ENCODE data around the gene SHC2. TPM values are rescaled to one million over a fixed set of nuclear protein-coding genes. Genes with fewer than 3 reads are reported as not detected.
"Not testable (repeated sequence)": the region's sequence is repeated elsewhere in the genome, so short reads cannot be mapped to it uniquely, and the experiment has no call there.

Gene SHC2
- total RNA-seq, 1 donor from 2014 or later, result 29.7 TPM

- no peaks in the 10 kb centered on the region for H4K20me1 ChIP-seq (ENCODE audit: insufficient read depth, low read length)
- H3K36me3 ChIP-seq (ENCODE audit: insufficient read depth, low read length), result no peaks in the 10 kb centered on the region
- peaks cover 3% of the 10 kb centered on the region for H3K27me3 Mint-ChIP-seq (ENCODE audit: low read depth, unreplicated experiment)
- no peak for FAIRE-seq
- no peak overlapping the region for H2AFZ ChIP-seq (ENCODE audit: low read depth, low read length)
- H3K4me1 ChIP-seq (ENCODE audit: insufficient read depth, low read length), result peaks cover 14% of the 10 kb centered on the region
- H3K27me3 ChIP-seq (ENCODE audit: insufficient read depth, low read length), result no peaks in the 10 kb centered on the region
- no peak overlapping the region for H3K4me3 Mint-ChIP-seq (ENCODE audit: unreplicated experiment)
- H3K36me3 Mint-ChIP-seq (ENCODE audit: low read depth, unreplicated experiment), result peaks cover 4% of the 10 kb centered on the region
- peaks cover 12% of the 10 kb centered on the region for H3K9me3 ChIP-seq (ENCODE audit: insufficient read depth, low read depth, low read length)
- no peak for TF ChIP-seq EZH2 (IDR thresholded peaks at IDR 0.05; ENCODE audit: insufficient read depth, low read length)
- TF ChIP-seq, protein P1, sequence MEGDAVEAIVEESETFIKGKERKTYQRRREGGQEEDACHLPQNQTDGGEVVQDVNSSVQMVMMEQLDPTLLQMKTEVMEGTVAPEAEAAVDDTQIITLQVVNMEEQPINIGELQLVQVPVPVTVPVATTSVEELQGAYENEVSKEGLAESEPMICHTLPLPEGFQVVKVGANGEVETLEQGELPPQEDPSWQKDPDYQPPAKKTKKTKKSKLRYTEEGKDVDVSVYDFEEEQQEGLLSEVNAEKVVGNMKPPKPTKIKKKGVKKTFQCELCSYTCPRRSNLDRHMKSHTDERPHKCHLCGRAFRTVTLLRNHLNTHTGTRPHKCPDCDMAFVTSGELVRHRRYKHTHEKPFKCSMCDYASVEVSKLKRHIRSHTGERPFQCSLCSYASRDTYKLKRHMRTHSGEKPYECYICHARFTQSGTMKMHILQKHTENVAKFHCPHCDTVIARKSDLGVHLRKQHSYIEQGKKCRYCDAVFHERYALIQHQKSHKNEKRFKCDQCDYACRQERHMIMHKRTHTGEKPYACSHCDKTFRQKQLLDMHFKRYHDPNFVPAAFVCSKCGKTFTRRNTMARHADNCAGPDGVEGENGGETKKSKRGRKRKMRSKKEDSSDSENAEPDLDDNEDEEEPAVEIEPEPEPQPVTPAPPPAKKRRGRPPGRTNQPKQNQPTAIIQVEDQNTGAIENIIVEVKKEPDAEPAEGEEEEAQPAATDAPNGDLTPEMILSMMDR (IDR thresholded peaks at IDR 0.05; ENCODE audit: insufficient read depth, low read depth, low read length), result no peak
- peaks cover 9% of the 10 kb centered on the region for H3K4me1 Mint-ChIP-seq (ENCODE audit: low read depth, unreplicated experiment)
- DNase-seq (ENCODE audit: low read depth), result no peak
- no peaks in the 10 kb centered on the region for H3K79me2 ChIP-seq (ENCODE audit: insufficient read depth, low read length)
- peaks cover 2% of the 10 kb centered on the region for H3K9me3 Mint-ChIP-seq (ENCODE audit: unreplicated experiment)
- H3K27ac ChIP-seq (ENCODE audit: low read depth, low read length), result no peak overlapping the region
- H3K9ac ChIP-seq (ENCODE audit: low read length), result no peak overlapping the region
- no peak overlapping the region for H3K27ac Mint-ChIP-seq (ENCODE audit: unreplicated experiment)
- no peak overlapping the region for H3K4me3 ChIP-seq (ENCODE audit: insufficient read depth, low read depth, low read length)
- H3K4me2 ChIP-seq (ENCODE audit: low read length), result no peak overlapping the region
Observed at GRCh38 chr19:483332-484072, 22.7 kb upstream of the SHC2 start.

DNA sequence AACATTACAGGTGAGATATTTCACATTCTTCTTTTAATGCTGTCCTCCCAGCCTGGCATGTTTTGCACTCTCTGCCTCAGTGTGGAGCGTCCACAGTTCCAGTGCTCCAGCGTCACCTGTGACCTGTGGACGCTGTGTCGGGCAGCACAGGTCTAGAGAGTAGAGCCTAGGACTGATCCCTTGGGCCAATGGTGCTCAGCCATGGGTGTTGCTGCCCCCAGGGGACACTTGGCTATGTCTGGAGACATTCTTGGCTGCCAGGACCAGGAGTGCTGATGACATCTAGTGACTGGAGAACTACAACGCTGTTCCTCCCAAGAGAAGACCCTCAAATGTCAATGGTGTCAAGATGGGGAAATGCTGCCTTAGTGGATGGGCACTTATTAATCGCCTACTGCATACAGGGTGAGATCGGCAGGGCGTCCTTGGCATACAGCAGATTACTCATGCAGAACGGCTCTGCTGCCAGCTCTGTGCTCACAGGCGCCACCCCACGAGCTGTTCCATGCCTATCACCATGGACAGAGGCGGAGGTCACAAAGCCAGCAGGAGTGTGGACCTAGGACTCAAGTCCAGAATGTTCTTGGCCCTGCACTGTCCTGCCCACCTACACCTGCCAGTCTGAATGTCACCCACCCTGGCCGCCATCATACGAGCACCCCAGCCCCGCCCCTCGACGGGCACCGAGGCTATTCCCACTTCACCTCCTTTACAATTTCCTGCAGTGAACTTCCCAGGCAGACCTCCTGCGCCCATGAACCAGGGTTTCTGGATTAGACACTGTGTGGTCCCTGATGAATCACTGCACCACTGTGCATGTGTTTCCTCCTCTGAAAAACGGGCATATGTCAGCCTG is 21.6 kb upstream of the SHC2 start:
- Histone ChIP-seq H3K79me2 (ENCODE audit: insufficient read depth, low read length) (no peaks in the 10 kb centered on the region), H4K20me1 (ENCODE audit: insufficient read depth, low read length) (no peaks in the 10 kb centered on the region), H3K4me3 (ENCODE audit: insufficient read depth, low read depth, low read length) (no peak overlapping the region), H3K9me3 (ENCODE audit: insufficient read depth, low read depth, low read length) (peaks cover 12% of the 10 kb centered on the region), H3K4me1 (ENCODE audit: insufficient read depth, low read length) (peaks cover 14% of the 10 kb centered on the region), H3K4me2 (ENCODE audit: low read length) (no peak overlapping the region), H2AFZ (ENCODE audit: low read depth, low read length) (no peak overlapping the region), H3K9ac (ENCODE audit: low read length) (no peak overlapping the region), H3K36me3 (ENCODE audit: insufficient read depth, low read length) (no peaks in the 10 kb centered on the region), H3K27ac (ENCODE audit: low read depth, low read length) (no peak overlapping the region), H3K27me3 (ENCODE audit: insufficient read depth, low read length) (no peaks in the 10 kb centered on the region)
- TF ChIP-seq, protein P1 (IDR thresholded peaks at IDR 0.05; ENCODE audit: insufficient read depth, low read depth, low read length), result no peak
- no peak for TF ChIP-seq EZH2 (IDR thresholded peaks at IDR 0.05; ENCODE audit: insufficient read depth, low read length)
- Mint-ChIP-seq H3K4me3 (ENCODE audit: unreplicated experiment) (no peak overlapping the region), H3K36me3 (ENCODE audit: low read depth, unreplicated experiment) (peaks cover 4% of the 10 kb centered on the region), H3K27ac (ENCODE audit: unreplicated experiment) (no peak overlapping the region), H3K9me3 (ENCODE audit: unreplicated experiment) (peaks cover 2% of the 10 kb centered on the region), H3K27me3 (ENCODE audit: low read depth, unreplicated experiment) (peaks cover 8% of the 10 kb centered on the region), H3K4me1 (ENCODE audit: low read depth, unreplicated experiment) (peaks cover 9% of the 10 kb centered on the region)
- FAIRE-seq (no peak), DNase-seq (ENCODE audit: low read depth) (no peak)

DNA sequence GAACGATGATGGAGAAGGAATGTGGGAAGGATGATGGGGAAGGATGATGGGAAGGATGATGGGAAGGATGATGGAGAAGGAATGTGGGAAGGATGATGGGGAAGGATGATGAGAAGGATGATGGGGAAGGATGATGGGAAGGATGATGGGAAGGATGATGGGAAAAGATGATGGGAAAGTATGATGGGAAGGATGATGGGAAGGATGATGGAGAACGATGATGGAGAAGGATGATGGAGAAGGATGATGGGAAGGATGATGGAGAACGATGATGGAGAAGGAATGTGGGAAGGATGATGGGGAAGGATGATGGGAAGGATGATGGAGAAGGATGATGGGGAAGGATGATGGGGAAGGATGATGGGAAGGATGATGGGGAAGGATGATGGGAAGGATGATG is 20.3 kb upstream of the SHC2 start:
- H3K27ac ChIP-seq (ENCODE audit: low read depth, low read length); H3K36me3 Mint-ChIP-seq (ENCODE audit: low read depth, unreplicated experiment); H2AFZ ChIP-seq (ENCODE audit: low read depth, low read length); H3K27me3 ChIP-seq (ENCODE audit: insufficient read depth, low read length); H3K4me2 ChIP-seq (ENCODE audit: low read length); H3K36me3 ChIP-seq (ENCODE audit: insufficient read depth, low read length); H4K20me1 ChIP-seq (ENCODE audit: insufficient read depth, low read length); H3K9me3 Mint-ChIP-seq (ENCODE audit: unreplicated experiment); H3K4me3 Mint-ChIP-seq (ENCODE audit: unreplicated experiment); H3K27me3 Mint-ChIP-seq (ENCODE audit: low read depth, unreplicated experiment); DNase-seq (ENCODE audit: low read depth); FAIRE-seq; H3K4me1 Mint-ChIP-seq (ENCODE audit: low read depth, unreplicated experiment); H3K27ac Mint-ChIP-seq (ENCODE audit: unreplicated experiment); H3K9ac ChIP-seq (ENCODE audit: low read length); H3K79me2 ChIP-seq (ENCODE audit: insufficient read depth, low read length); H3K4me3 ChIP-seq (ENCODE audit: insufficient read depth, low read depth, low read length): not testable (repeated sequence)
- H3K9me3 ChIP-seq (ENCODE audit: insufficient read depth, low read depth, low read length), result peaks cover 12% of the 10 kb centered on the region
- H3K4me1 ChIP-seq (ENCODE audit: insufficient read depth, low read length), result peaks cover 13% of the 10 kb centered on the region
